Loucy (cell line): ENCODE data around the gene EBF3.

Experiments used
- EZH2phosphoT487 ChIP-seq: fragments of 200-600 bp; IDR thresholded peaks from 2 replicates; pipeline ENCODE4 v1.6.1; 2018; ENCODE audit warnings: antibody characterized with exemption, mild to moderate bottlenecking, moderate library complexity, borderline replicate concordance
- TF ChIP-seq, protein P1 (sequence below): fragments of 200-600 bp; sonication (generic); conservative IDR thresholded peaks from 2 replicates; pipeline ENCODE4 v1.5.1; 2014; ENCODE audit warnings: mild to moderate bottlenecking, antibody characterized with exemption, low read length

DNA sequence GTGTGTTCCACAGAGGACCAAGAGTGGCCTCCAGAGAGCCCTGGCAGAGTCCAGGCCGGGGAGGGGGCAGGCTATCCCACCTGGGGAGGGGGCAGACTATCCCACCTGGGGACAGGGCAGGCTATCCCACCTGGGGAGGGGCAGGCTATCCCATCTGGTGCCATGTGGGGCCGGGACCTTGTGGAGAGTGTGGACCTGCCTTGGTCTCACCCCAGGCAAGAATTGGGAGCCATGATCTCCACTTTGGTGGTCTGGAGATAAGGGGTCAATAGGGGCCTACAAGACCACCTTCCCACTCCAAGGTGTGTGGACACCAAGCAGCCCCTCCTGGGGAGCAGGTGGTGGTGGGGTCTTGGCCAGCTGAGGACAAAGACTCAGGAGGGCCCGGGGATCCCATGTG is 138.2 kb downstream of the EBF3 start:
- TF ChIP-seq, protein P1, sequence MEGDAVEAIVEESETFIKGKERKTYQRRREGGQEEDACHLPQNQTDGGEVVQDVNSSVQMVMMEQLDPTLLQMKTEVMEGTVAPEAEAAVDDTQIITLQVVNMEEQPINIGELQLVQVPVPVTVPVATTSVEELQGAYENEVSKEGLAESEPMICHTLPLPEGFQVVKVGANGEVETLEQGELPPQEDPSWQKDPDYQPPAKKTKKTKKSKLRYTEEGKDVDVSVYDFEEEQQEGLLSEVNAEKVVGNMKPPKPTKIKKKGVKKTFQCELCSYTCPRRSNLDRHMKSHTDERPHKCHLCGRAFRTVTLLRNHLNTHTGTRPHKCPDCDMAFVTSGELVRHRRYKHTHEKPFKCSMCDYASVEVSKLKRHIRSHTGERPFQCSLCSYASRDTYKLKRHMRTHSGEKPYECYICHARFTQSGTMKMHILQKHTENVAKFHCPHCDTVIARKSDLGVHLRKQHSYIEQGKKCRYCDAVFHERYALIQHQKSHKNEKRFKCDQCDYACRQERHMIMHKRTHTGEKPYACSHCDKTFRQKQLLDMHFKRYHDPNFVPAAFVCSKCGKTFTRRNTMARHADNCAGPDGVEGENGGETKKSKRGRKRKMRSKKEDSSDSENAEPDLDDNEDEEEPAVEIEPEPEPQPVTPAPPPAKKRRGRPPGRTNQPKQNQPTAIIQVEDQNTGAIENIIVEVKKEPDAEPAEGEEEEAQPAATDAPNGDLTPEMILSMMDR = no peak
- no peak for TF ChIP-seq EZH2phosphoT487
